Ovary (tissue), 9 donors: ENCODE results near the gene GPR171. TPM values are rescaled to one million over a fixed set of nuclear protein-coding genes. Genes with fewer than 3 reads are reported as not detected.
A peak's percentile ranks its signal among the peaks of the same experiment; 100 is the strongest.

Experiments
- DNase-seq, 5 donors: peaks; one replicate each; pipeline ENCODE4 v3.0.0-alpha.2; 2019 to 2020
- H3K27ac ChIP-seq, 2 donors: fragments of 200-600 bp; one replicate each; pipeline versions ENCODE4 v1.5.1 to v1.8.0; 2019 to 2022
- H3K27me3 ChIP-seq: fragments of 200-600 bp; one replicate; pipeline ENCODE4 v1.8.0; 2022
- H3K36me3 ChIP-seq: fragments of 200-600 bp; sonication (generic); one replicate; pipeline ENCODE4 v1.5.1; 2019
- H3K4me1 ChIP-seq: one replicate; pipeline ENCODE4 v1.8.1; 2013; ENCODE audit warnings: mild to moderate bottlenecking, moderate library complexity; ENCODE audit not compliant: insufficient read depth
- H3K4me3 ChIP-seq: fragments of 200-600 bp; sonication (generic); one replicate; pipeline ENCODE4 v1.5.1; 2017
- H3K9me3 ChIP-seq, 2 donors: fragments of 200-600 bp in 1 of 2; sonication (generic) in 1 of 2; one replicate each; pipeline versions ENCODE4 v1.5.1 to v1.8.1; 2013 to 2019; ENCODE audit warnings: mild to moderate bottlenecking in 1 of 2, moderate library complexity in 1 of 2
- CTCF ChIP-seq, 3 donors: fragments of 450-650 bp in 2 of 3; fragments of 200-600 bp in 1 of 3; IDR thresholded peaks; one replicate each; pipeline versions ENCODE4 v1.5.1 to v1.8.0; 2016 to 2022; ENCODE audit warnings: antibody characterized with exemption in 3 of 3, mild to moderate bottlenecking in 1 of 3
- EP300 ChIP-seq: sonication (generic); formaldehyde crosslinking; IDR thresholded peaks from one replicate; pipeline ENCODE4 v1.6.1; 2017; ENCODE audit warnings: antibody characterized with exemption
- POLR2A ChIP-seq: fragments of 450-650 bp; IDR thresholded peaks from one replicate; pipeline ENCODE4 v1.6.1; 2017; ENCODE audit warnings: antibody characterized with exemption, mild to moderate bottlenecking, moderate library complexity
- WGBS, 3 donors: extraction: QIAGEN DNeasy Blood & Tissue Kit in 1 of 3; methylation state at CpG; one replicate each; pipeline versions ENCODE4 v1.1.5 to v1.1.7; 2013 to 2017; 5-methylcytosine and 5-hydroxymethylcytosine counted together
- intact Hi-C, 4 donors: fragments of 100-400 bp; cut with DNase I; formaldehyde crosslinking; loops; one replicate each; pipeline versions ENCODE4 v1.11.0 to v1.15.1; 2022 to 2023
- polyA plus RNA-seq, 2 donors: library from polyadenylated mRNA; stranded (reverse); fragments of 200-250 nt in 1 of 2; fragments of 350-450 nt in 1 of 2; fragmentation: Illumina TruSeq in 1 of 2; extraction: RNeasy Lipid Tissue Mini Kit (QIAGEN cat#74804) in 1 of 2; gene quantifications; one replicate each; pipeline ENCODE4 v1.2.3, GENCODE V29; 2013 to 2014
- total RNA-seq, 7 donors: library from RNA; depleted of rRNA in 2 of 7; stranded (reverse); fragments of >200 nt in 2 of 7; fragmentation: NEBNext Ultra II Directional in 3 of 7; extraction: Animal tissue kit (Norgen Biotek cat#: 25700) in 3 of 7; gene quantifications; one replicate each; pipeline versions ENCODE4 v1.1.0 to v1.2.4, GENCODE V29; 2016 to 2023
- donor health status: DM: no; HTN: no; CAD: no; lungs with moderate emphysema.
- donor health status: DM: no; HTN: no; CAD: no.
- donor health status: Bipolar disorder and iron deficiency.
- donor health status: DM: yes; HTN: yes; CAD: no.
- donor health status: DM: no; HTN: no; CAD: no.
- donor health status: DM: yes; HTN: yes; CAD: no.

GPR171 gene
- total and polyA plus RNA-seq, 9 donors: 0.21 to 2.6 (median 0.85) TPM; not detected in 3

DNA sequence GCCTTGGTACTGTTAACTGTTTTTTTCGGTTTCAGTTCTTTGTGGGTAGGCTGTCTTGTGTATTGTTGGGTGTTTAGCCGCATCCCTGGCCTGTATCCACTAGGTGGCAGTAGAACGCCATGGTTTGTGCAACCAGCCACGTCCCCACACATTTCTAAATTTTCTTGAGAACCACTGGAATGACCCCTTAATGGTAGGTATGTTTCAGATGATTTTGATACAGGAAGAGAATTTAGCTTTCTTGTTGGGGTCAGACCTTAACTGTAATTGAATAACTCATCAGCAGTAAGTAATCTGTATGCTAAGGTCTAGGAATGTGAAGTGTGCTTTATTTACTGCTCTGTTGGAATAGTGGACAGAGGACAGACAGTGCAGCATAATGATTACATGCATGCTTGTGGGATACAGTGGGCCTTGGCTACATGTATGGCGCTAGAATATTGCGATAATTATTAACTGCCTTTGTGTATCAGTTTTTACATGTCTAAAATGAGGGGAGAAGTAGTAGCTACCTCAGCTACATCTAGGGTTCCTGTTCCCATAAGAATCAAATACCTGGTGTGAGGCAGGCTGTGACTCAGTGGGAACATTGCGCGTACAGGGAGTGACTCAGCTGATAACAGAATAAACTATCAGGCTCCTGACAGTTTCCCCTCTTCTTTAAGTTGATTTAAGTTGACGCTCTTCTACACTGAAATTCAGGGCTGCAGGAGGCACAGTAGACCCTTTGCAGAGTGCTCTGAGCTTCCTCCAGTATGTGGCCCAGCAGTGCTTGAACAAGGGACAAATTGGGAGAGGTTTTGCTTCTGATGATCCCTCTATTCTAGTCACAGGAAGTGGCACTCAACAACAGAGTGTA, 25.0 kb upstream of the GPR171 start:
- WGBS, 3 donors: 35 to 41% (median 38%) methylated on average over 9 of the region's 9 CpGs
- Histone ChIP-seq H3K4me3 (no peak overlapping the region), H3K4me1 (peaks cover 3% of the 10 kb centered on the region), H3K27me3 (no peaks in the 10 kb centered on the region), H3K27ac (no peak overlapping the region), H3K36me3 (no peaks in the 10 kb centered on the region), H3K9me3 (no peaks in the 10 kb centered on the region)
- DNase-seq: peak; percentile 55 to 79 (median 74)
- TF ChIP-seq EP300 (no peak), POLR2A (no peak), CTCF (IDR thresholded peaks at IDR 0.05) (peak; percentile 69 to 86 (median 81))
- intact Hi-C loops: loop anchor here (2.0 to 10.0 kb wide), 3 partner anchors 54 to 57 kb away; no protein-coding TSS in a partner anchor

- 72 to 79% (median 77%) methylated on average over 6 of the region's 6 CpGs for WGBS, 3 donors
- Histone ChIP-seq H3K9me3 (no peaks in the 10 kb centered on the region), H3K36me3 (no peaks in the 10 kb centered on the region), H3K4me1 (peaks cover 3% of the 10 kb centered on the region), H3K27me3 (no peaks in the 10 kb centered on the region), H3K4me3 (no peak overlapping the region), H3K27ac (no peak overlapping the region)
- no peak for DNase-seq
- intact Hi-C loops: loop anchor here in 3 of 4 donors (5.0 to 10.0 kb wide), 2 partner anchors 55 to 57 kb away; no protein-coding TSS in a partner anchor
- no peak for TF ChIP-seq POLR2A
- no peak for TF ChIP-seq CTCF (IDR thresholded peaks at IDR 0.05)
- TF ChIP-seq EP300: no peak
Measured at GRCh38 chr3:151227266-151227806, 24.3 kb upstream of the GPR171 start.

DNA sequence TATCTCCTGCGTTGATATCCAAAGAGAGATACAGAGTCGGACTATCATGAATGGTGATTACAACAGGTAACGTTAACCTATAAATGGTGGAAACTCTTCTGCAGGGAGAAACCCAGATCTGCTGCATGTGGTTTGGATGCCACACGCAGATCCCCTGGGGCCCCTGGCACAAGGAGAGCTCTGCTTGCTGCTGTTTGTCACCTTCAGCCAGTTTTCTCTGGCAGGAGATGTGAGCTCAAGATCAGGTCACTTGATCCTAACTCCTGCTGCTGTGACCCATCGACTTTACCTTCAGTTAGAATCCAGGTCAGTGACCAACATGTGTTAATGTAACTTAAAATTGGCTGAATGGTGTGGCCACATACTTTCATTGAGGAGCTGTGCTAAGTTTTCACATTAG, 23.8 kb upstream of the GPR171 start:
- Histone ChIP-seq H3K4me3 (no peak overlapping the region), H3K4me1 (peaks cover 3% of the 10 kb centered on the region), H3K27me3 (no peaks in the 10 kb centered on the region), H3K36me3 (no peaks in the 10 kb centered on the region), H3K9me3 (no peaks in the 10 kb centered on the region), H3K27ac (no peak overlapping the region)
- DNase-seq: no peak
- no peak for TF ChIP-seq CTCF (IDR thresholded peaks at IDR 0.05)
- TF ChIP-seq EP300: no peak
- no peak for TF ChIP-seq POLR2A
- intact Hi-C loops: loop anchor here in 3 of 4 donors (5.0 to 10.0 kb wide), 2 partner anchors 55 to 58 kb away; no protein-coding TSS in a partner anchor
- WGBS, 3 donors: 75 to 87% (median 80%) methylated on average over 5 of the region's 5 CpGs

- H3K4me3 ChIP-seq: no peak overlapping the region
- peaks cover 3% of the 10 kb centered on the region for H3K4me1 ChIP-seq
- TF ChIP-seq POLR2A (no peak), CTCF (IDR thresholded peaks at IDR 0.05) (no peak), EP300 (no peak)
- H3K36me3 ChIP-seq: no peaks in the 10 kb centered on the region
- H3K27me3 ChIP-seq: no peaks in the 10 kb centered on the region
- WGBS, 3 donors: 57 to 65% (median 63%) methylated on average over 4 of the region's 4 CpGs
- H3K27ac ChIP-seq: no peak overlapping the region
- intact Hi-C loops: loop anchor here in 3 of 4 donors (5.0 to 10.0 kb wide), 2 partner anchors 56 to 59 kb away; no protein-coding TSS in a partner anchor
- no peak for DNase-seq
- no peaks in the 10 kb centered on the region for H3K9me3 ChIP-seq
Measured at GRCh38 chr3:151226088-151226563, 23.1 kb upstream of the GPR171 start.
